Right atrium auricular region (tissue), 2 donors: ENCODE data around the gene TSHZ3. TPM values are rescaled to one million over a fixed set of nuclear protein-coding genes. Genes with fewer than 3 reads are reported as not detected.

Experiments
- DNase-seq: peaks from one replicate; pipeline ENCODE4 v3.0.0-alpha.2; 2019; ENCODE audit warnings: low spot score
- H3K27ac ChIP-seq, 2 donors: fragments of 200-600 bp; sonication (generic); 1 replicate in 1 of 2; 2 replicates in 1 of 2; pipeline ENCODE4 v1.5.1; 2016 to 2019
- H3K27me3 ChIP-seq, 2 donors: fragments of 200-600 bp; sonication (generic); one replicate each; pipeline versions ENCODE4 v1.5.1 to v1.6.0; 2017 to 2019
- H3K36me3 ChIP-seq: fragments of 200-600 bp; sonication (generic); one replicate; pipeline ENCODE4 v1.5.1; 2016
- H3K4me1 ChIP-seq, 2 donors: fragments of 200-600 bp; sonication (generic); one replicate each; pipeline versions ENCODE4 v1.5.1 to v1.6.0; 2017 to 2019
- H3K4me3 ChIP-seq, 2 donors: fragments of 200-600 bp; sonication (generic); 1 replicate in 1 of 2; 2 replicates in 1 of 2; pipeline ENCODE4 v1.5.1; 2017 to 2019; ENCODE audit warnings: mild to moderate bottlenecking in 1 of 2, moderate library complexity in 1 of 2
- H3K9me3 ChIP-seq, 2 donors: fragments of 200-600 bp; sonication (generic); one replicate each; pipeline ENCODE4 v1.5.1; 2019
- total RNA-seq, 2 donors: library from RNA; depleted of rRNA; stranded (reverse); fragments of >200 nt; gene quantifications; one replicate each; pipeline ENCODE4 v1.1.0, GENCODE V29; 2016
- TF ChIP-seq, protein P1 (sequence below), 2 donors: fragments of 200-600 bp; sonication (generic); IDR thresholded peaks; one replicate each; pipeline ENCODE4 v1.5.1; 2019; ENCODE audit warnings: antibody characterized with exemption in 2 of 2

TSHZ3 gene
- total RNA-seq, 2 donors from 2014 or later: 3.9 to 5.6 TPM

DNA sequence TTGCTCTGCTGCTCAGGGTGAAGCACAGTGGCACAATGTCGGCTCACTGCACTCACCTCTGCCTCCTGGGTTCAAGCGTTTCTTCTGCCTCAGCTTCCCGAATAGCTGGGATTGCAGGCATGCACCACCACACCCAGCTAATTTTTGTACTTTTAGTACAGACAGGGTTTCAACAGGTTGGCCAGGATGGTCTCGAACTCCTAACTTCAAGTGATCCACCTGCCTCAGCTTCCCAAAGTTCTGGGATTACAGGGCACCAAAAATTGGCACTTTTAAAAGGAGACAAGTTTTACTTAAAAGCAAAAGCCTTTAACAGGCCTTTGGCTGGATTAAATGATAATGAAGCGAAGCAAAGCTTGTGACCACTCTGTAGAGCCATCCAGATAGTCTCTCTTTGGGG lies 12.5 kb upstream of the TSHZ3 start:
- H3K4me3 ChIP-seq: no peak overlapping the region
- TF ChIP-seq, protein P1, sequence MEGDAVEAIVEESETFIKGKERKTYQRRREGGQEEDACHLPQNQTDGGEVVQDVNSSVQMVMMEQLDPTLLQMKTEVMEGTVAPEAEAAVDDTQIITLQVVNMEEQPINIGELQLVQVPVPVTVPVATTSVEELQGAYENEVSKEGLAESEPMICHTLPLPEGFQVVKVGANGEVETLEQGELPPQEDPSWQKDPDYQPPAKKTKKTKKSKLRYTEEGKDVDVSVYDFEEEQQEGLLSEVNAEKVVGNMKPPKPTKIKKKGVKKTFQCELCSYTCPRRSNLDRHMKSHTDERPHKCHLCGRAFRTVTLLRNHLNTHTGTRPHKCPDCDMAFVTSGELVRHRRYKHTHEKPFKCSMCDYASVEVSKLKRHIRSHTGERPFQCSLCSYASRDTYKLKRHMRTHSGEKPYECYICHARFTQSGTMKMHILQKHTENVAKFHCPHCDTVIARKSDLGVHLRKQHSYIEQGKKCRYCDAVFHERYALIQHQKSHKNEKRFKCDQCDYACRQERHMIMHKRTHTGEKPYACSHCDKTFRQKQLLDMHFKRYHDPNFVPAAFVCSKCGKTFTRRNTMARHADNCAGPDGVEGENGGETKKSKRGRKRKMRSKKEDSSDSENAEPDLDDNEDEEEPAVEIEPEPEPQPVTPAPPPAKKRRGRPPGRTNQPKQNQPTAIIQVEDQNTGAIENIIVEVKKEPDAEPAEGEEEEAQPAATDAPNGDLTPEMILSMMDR (IDR thresholded peaks at IDR 0.05): no peak
- H3K36me3 ChIP-seq: no peaks in the 10 kb centered on the region
- H3K27me3 ChIP-seq: peaks cover 2 to 3% of the 10 kb centered on the region in 2 donors
- DNase-seq: no peak
- no peak overlapping the region for H3K27ac ChIP-seq
- no peaks in the 10 kb centered on the region for H3K9me3 ChIP-seq
- peaks cover 0 to 6% of the 10 kb centered on the region in 2 donors for H3K4me1 ChIP-seq

DNA sequence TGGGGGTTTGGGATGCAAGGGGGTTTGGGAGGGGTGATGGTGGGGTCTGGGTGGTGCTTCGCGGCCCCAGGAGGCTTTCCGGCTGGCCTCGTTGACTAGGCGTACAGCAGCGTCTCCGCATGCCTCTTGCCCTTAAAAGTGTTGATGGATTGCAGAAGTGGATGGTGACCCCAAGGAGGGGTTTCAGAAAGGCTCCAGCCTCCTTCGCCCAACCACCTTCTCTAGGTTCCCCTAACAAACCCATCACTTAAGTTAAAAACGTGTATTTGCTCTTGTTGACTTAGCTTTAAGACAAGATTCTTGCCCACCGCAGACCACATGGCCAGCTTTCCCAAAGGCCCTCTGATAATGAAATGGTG lies 8.1 kb upstream of the TSHZ3 start:
- Histone ChIP-seq H3K27me3 (peaks cover 11 to 21% of the 10 kb centered on the region in 2 donors), H3K4me1 (peaks cover 0 to 14% of the 10 kb centered on the region in 2 donors), H3K36me3 (no peaks in the 10 kb centered on the region), H3K9me3 (no peaks in the 10 kb centered on the region), H3K27ac (no peak overlapping the region), H3K4me3 (no peak overlapping the region)
- TF ChIP-seq, protein P1 (IDR thresholded peaks at IDR 0.05): no peak
- no peak for DNase-seq

DNA sequence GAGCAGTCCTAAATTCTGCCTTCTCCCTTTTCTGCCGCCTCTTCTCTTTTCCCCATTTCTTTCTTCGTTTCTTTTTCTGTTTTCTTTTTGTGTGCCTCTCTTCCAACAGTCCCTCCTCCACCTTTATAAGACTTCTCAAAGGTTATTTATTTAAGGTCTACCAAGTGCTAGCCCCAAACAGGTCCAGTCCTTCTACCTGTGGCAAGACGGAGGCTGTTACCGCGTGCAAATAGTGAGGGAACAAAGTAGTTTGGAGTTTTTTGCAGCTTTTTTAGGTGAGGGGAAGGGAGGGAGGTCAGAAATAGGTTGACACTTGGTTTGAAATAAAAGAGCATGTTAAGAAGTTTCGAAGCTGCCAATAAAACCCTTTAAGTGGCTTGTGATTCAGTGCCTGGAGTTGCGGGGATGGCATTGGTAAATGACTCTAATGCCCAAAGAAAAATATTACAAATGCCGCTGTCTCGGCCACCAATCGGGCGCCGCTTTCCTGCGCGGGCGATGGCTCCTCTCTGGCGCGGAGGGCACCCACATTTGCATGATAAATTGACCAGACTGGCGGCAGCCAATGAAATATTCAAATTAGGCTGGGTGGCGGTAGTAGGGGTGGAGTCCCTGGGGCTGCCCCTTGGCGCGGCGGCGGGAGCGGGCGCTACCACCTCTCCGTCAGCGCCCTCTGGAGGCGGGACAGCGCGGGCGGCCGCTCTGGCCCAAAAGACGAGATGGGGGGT lies 7.5 kb upstream of the TSHZ3 start:
- H3K4me1 ChIP-seq: peaks cover 0 to 20% of the 10 kb centered on the region in 2 donors
- TF ChIP-seq, protein P1 (IDR thresholded peaks at IDR 0.05): peak; percentile 39 to 74
- H3K36me3 ChIP-seq: no peaks in the 10 kb centered on the region
- H3K9me3 ChIP-seq: no peaks in the 10 kb centered on the region
- no peak for DNase-seq
- no peak overlapping the region for H3K4me3 ChIP-seq
- no peak overlapping the region for H3K27ac ChIP-seq
- H3K27me3 ChIP-seq: peaks cover 11 to 26% of the 10 kb centered on the region in 2 donors

DNA sequence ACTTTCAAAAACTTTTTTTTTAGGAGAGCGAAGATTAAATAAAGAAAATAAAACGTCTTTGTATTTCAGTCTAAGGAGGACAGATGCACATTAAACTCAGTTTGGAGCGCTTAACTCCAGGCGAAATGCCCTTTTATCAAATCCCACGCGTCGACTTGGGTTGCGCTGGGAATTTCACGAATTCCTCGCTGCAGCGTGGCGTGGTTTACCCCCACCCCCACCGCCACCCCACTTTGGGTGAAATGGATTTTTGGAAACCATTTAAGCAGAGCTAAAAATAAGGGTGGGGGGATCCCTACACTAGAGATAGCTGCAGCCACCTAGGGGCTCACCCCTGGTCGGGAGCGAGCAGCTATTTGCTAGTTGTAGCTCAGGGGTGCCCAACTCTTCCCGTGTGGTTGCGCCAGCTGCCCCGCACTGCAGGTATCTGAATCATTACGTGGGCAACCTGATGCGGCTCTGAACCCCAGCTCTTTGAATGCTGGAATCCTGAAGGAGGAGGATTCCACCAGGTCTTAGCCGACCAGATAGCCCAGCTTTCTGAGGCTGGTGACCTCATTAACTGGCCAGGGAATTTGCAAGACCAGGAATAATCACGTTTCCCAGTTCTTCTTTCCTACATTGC lies 6.5 kb upstream of the TSHZ3 start:
- TF ChIP-seq, protein P1 (IDR thresholded peaks at IDR 0.05): no peak
- no peaks in the 10 kb centered on the region for H3K9me3 ChIP-seq
- no peaks in the 10 kb centered on the region for H3K36me3 ChIP-seq
- H3K27ac ChIP-seq: no peak overlapping the region
- peaks cover 11 to 26% of the 10 kb centered on the region in 2 donors for H3K27me3 ChIP-seq
- no peak overlapping the region for H3K4me3 ChIP-seq
- no peak for DNase-seq
- H3K4me1 ChIP-seq: peaks cover 0 to 26% of the 10 kb centered on the region in 2 donors

DNA sequence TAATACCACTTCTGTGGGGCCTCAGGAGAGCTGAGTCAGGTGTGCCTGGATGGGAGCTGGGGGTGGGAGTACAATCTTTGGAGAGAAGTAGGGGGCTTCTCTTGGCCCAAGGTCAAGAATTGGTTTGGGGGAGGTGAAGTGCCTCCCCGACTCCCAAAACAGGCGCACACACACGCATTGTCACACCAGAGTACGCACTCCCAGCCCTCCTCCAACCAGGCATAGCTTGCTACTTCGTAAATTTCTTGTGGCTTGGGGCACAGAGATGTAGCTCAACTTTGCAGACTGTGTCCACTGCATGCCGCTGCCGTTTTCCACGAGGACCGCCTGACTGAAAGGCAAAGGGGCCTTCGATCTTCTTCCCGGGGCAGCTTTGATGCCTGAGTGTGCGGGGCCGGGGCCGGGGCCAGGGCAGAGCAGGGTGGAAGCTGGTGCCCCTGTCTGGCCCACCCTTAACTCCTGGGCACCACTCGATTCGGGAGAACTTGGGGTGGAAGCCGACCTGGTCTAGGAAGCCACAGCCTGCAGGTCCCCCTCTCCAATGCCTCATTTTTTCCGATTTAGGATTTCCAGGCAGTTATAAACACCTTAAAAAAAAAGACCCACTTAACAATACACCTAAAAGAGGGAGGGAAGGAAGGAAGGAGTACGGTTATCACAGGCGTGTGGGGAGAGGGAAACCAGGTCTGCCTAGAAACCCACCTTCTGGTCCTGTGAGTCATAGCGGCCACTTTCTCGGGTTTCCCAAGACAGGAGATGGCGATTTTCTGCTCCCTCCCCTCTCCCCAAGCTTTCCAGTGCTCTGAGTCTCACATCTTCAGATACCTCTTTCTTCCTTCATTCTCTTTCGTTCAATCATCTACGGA lies 5.8 kb upstream of the TSHZ3 start:
- TF ChIP-seq, protein P1 (IDR thresholded peaks at IDR 0.05): no peak
- H3K36me3 ChIP-seq: no peaks in the 10 kb centered on the region
- peaks cover 0 to 26% of the 10 kb centered on the region in 2 donors for H3K4me1 ChIP-seq
- peaks cover 11 to 26% of the 10 kb centered on the region in 2 donors for H3K27me3 ChIP-seq
- no peaks in the 10 kb centered on the region for H3K9me3 ChIP-seq
- H3K4me3 ChIP-seq: no peak overlapping the region
- H3K27ac ChIP-seq: no peak overlapping the region
- no peak for DNase-seq
